ENCODE results near the gene SEL1L2.

Gene SEL1L2

GRCh38 chr20:13809855-13810254 lies 180.6 kb downstream of the SEL1L2 start:
- no peak for DNase-seq

- no peak for DNase-seq
Measured at GRCh38 chr20:13809373-13809772, 181.0 kb downstream of the SEL1L2 start.

- no peak for DNase-seq
Measured at GRCh38 chr20:13800728-13801134, 189.7 kb downstream of the SEL1L2 start.

GRCh38 chr20:13799974-13800373 lies 190.4 kb downstream of the SEL1L2 start:
- no peak for DNase-seq
